ENCODE results near the gene NBPF26.
A peak's percentile ranks its signal among the peaks of the same experiment; 100 is the strongest.
"Not testable (repeated sequence)": the region's sequence is repeated elsewhere in the genome, so short reads cannot be mapped to it uniquely, and the experiment has no call there.

The NBPF26 gene

DNA sequence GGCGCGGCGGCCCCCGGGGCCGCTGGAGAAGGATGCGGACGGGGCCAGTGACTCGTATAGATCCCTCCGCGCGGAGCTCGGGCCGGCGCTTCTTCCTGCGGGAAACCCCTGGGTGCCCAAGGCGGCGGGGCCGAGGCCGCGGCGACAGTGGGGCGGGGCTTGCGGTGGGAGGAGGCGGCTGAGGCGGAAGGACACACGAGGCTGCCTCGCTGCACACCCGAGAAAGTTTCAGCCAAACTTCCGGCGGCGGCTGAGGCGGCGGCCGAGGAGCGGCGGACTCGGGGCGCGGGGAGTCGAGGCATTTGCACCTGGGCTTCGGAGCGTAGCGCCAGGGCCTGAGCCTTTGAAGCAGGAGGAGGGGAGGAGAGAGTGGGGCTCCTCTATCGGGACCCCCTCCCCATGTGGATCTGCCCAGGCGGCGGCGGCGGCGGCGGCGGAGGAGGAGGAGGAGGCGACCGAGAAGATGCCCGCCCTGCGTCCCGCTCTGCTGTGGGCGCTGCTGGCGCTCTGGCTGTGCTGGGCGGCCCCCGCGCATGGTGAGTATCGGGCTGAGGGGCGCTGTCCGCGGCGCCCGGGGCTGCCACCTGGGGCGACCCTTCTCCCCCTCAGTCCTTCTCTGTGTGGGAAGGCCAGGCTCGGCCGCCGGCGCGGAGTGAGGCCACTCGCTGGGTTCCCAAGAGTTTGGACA is at the start of gene NBPF26:
TSS of gene NBPF26 (plus strand) at position 231 of the 688 bp plus-strand sequence.
- not testable (repeated sequence) for DNase-seq

DNA sequence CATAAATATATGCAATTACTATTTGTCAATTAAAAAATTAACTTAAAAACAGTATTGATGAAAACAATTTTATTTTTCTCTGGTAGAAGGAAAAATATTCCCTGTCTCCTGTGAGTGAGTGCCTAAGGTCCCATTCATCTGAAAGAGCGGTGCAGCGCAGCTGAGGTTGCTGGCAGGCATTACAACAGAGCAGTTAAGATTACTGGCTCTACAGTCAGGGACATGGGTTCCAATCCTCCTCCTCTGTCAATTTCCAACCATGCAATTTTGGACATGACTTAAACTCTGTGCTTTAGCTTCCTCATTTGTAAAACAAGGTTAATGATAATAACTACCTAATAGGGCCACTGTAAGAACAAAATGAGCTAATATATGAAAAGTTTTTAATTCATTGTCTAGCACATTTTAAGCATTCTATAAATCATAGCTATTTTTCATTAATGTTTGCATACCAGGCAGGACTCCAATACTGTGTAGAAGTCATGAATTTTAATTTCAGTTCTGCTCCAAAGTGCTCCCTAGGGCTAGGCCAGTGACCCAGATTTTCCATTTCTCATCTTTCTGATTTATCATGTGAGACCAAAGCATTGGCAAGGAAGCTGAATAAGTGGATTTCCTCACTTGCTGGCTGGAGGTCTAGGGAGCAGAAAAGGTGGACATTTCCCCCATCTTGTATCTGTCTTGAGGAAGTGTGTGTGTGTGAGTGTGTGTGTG is 43.5 kb upstream of the NBPF26 start:
- not testable (repeated sequence) for DNase-seq

DNA sequence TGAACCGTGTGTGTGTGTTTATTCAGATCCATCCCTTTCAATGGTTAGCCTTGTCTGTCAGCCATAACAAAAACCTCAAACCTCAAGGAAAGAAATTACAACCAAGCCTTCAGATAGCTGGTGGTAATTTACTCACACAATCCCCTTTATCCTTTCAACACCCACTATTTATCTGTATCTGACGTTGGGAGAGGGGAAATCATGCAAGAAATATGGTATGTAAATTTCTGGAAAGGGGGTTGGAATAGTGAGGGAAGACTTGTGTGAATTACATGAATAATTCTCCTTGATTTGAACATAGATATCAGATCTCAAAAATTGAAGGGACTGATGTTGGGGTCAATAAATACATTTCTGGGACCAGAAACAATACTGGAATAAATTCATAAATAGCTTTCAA is 42.8 kb upstream of the NBPF26 start:
- not testable (repeated sequence) for DNase-seq

DNA sequence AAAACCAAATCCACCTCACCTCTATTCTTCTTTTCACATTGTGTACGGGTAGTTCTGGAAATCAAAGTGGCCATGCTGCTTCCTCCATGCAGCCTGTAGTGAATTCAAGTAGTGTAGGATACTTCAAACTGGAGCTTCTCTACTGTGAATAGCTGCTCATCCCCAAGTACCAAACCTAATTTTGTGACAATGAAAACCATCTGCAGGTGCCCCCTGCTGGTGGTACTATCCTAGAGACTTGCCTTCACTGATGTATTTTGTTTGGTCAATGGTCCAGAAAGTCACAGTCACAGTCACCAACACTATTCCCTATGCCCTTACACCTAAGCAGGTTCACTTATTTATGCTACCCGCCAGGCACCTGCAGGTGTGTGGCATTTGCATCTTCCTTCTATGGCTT is 39.3 kb upstream of the NBPF26 start:
- not testable (repeated sequence) for DNase-seq

DNA sequence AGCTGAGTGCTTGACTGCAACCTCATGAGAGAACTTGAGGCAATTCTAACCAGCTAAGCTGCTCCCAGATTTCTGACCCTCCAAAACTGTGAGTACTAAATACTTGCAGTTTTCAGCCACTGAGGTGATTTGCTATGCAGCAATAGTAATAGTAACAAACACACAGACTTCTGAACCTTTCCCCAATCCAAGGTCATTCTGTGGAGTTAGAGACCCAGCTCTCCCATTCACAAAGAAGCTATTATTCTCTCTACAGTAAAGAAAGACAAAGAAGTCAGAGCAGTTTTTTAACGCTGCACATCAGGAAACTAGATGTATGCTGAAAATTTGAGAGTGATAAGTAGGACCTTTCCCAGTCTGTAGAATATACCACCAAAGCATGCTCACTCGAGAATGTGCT is 38.1 kb upstream of the NBPF26 start:
- DNase-seq = not testable (repeated sequence)

DNA sequence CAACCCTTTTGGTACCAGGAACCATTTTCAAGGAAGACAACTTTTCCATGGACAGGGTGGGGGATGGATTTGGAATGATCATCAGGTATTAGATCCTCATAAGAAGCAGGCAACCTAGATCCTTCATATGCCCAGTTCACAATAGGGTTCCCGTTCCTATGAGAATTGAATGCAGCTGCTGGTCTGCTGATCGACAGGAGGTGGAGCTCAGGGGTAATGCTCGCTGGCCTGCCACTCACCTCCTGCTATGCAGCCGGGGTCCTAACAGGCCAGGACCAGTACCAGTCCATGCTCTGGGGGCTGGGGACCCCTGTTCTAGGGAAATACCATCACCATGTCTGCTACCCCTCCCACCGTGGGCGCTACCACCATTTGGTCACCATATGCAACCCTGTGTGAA is 36.5 kb upstream of the NBPF26 start:
- not testable (repeated sequence) for DNase-seq

DNA sequence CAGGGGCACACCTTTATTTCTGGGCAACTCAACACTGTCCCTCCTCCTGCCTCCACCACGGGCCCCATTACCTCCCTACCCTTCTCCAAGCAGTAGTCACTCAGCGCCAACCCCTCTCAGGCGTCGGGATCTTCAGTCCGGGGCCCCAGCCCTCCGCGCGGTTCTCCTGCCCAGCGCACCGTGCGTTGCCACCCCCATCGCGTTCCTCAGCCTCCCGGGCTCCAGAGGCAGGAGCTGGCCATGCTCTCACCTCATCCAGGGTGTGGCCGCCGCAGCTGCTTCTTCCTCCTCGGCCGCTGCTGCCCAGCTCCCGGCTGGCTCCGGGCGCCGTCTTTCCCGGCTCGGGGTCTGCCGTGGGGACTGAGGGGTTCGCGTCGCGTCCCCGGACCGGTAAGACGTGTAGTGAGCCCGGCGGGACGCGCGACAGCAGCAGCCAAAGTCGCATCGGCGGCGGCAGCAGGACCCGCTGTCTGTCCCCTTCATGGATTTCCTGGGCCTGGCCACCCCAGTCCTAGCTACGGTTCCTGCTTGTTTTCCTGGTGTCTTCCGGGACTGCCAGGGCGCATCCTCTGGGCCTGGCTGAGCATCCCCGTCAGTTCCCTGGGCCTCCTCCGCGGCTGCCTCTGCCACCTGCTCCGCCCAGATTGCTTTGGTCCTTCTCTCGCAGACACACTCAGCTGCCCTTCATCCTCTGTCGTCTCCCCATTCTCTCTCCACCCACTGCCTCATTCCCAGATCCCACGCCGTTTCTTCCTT is 22.8 kb upstream of the NBPF26 start:
- not testable (repeated sequence) for DNase-seq

DNA sequence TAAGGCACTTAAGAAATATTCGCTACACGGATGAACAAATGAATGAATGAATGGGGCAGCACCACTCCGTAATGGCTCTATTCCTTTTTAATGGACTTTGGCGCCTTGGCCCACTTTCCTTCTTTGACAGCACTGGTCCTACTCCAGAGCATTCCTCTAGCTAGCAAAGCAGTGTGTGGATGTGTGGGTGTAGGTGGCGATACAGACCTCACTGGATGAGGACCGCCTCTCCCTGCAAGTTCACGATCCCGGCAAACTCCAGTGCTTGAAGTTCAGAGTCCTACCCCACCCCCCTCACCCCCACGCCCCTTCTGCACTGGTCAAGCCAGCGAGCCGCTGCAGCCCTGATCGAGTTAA is 409 bp upstream of the NBPF26 start:
- DNase-seq = not testable (repeated sequence)

DNA sequence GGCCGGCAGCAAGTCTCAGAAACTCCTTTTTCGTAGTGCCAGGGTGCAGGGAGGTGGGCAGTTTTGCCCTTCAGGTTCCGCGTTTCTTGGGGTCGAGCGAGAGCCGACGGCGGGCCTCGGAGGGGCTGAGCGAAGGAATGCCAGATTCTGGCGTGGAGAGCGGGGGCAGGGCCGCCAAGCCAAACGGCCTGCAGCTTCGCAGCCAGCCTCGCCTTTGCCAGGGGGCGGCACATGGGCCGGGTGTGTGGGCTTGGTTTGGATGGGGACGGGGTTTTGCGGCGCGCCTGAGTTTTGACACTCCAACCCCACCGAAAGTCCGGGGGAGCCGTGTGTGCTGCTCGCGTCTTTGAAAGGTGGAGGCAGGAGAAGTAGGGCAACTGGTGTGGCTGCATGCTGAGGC is 762 bp downstream of the NBPF26 start:
- DNase-seq = not testable (repeated sequence)

DNA sequence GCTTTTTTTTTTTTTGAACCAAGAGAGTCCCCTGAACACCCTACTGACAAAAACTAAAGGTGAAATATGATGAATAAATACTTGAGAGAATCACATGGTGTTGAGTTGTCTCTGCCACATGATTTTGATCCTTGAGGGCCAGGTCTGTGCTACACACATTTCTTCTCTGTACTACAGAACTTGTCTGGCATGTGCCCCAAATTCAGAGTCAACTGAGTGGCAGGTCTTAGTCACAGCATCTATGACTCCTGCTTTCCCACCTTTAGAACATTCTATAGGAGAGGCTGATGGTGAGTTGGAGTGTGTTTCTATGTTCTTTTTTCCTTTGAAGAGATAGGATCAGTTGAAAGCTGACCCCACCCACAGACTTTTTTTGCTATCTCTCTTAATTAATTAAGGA is 5.1 kb downstream of the NBPF26 start:
- DNase-seq = not testable (repeated sequence)

DNA sequence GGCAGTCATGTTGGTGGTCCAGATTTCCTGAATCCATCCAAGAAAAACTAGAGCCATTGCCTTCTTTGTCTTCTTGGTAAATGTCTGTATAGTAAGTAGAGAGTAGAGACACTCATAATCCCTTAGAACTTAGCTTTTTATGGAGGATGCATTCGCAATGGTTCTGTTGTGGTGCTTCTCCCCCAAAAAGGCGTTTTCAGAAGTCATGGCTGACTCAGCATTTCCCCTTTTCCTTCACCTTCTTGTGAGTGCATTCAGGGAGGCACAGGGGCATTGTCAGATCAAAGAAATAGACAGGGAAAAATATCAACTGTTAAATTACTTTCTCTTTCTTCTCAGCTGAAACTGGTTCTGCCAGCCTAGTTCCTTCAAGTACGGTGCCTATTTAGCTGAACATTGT is 45.3 kb downstream of the NBPF26 start:
- not testable (repeated sequence) for DNase-seq

DNA sequence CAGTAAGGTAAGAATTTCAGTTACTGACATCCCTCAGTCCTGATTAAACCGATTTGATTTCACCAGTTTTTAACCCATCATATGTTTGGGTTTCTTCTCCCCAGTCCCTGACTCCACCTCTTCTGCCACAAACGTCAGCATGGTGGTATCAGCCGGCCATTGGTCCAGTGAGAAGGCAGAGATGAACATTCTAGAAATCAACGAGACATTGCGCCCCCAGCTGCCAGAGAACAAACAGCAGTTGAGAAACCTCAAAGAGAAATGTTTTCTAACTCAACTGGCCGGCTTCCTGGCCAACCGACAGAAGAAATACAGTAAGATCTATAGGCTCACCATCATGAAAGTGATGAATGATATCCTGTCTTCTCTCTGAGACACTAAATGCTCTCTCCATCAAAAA is 81.7 kb downstream of the NBPF26 start:
- DNase-seq = not testable (repeated sequence)

DNA sequence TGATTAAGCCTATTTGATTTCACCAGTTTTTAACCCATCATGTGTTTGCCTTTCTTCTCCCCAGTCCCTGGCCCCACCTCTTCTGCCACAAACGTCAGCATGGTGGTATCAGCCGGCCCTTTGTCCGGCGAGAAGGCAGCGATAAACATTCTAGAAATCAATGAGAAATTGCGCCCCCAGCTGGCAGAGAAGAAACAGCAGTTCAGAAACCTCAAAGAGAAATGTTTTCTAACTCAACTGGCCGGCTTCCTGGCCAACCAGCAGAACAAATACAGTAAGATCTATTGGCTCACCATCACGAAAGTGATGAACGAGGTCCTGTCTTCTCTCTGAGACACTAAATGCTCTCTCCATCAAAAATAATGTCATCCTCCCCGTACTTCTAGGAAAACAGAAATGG is 88.1 kb downstream of the NBPF26 start:
- DNase-seq = not testable (repeated sequence)

DNA sequence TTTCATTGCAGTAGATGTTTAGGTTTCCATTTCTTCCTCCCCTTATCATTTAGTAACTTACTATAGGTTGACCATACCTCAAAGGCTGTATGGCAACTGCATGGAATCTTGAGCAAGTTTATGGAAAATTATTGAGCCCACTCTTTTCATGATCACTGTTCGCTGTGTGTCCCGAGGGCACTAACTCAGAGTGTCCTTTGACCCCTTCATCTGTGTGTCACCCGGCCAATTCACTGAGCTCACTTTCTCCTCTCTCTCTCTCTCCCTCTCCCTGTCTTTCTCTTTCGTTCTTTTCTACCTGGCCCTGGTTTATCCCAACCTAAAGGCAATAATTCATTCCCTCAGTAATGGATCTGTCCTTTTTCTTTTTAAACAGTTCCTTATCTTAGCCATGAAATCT is 101.3 kb downstream of the NBPF26 start:
- not testable (repeated sequence) for DNase-seq

DNA sequence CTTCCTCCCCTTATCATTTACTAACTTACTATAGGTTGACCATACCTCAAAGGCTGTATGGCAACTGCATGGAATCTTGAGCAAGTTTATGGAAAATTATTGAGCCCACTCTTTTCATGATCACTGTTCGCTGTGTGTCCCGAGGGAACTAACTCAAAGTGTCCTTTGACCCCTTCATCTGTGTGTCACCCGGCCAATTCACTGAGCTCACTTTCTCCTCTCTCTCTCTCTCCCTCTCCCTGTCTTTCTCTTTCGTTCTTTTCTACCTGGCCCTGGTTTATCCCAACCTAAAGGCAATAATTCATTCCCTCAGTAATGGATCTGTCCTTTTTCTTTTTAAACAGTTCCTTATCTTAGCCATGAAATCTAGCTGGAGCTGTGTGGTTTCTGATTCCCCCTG is 102.9 kb downstream of the NBPF26 start:
- DNase-seq = not testable (repeated sequence)

DNA sequence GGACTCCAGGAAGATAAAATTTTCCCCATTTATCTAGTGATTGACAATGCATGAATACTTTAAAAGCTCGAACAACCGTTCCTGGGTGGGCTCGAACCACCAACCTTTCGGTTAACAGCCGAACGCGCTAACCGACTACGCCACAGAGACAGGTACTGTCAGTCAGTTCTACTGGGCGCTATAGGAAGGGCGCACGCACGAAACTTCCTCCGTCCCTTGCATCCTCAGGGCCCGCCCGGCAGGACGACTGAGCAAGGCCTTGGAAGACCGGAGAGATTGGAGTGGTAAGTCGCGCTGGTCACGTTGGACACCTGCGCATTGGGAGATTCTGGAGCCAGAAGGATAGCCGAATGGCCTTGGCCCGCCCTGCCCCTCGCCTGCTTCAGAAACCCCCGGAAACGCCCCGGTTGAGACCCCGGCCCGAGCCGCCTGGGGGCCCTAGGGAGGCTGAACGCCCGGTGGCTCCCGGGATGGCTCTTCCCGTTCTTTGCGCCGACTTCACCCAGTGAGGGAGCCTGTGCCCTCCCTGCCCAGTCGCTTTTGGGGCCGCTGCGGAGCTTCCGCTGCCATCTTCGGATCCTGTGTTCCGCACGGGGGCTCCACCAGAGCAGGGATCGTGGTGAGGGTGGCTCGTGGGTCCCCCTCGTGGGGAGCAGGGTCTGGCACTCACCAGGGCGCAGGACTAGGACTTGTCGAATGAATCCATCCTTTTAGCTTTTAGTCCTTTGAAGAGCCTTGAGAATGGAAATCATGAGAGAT is 120.6 kb downstream of the NBPF26 start:
- not testable (repeated sequence) for DNase-seq

DNA sequence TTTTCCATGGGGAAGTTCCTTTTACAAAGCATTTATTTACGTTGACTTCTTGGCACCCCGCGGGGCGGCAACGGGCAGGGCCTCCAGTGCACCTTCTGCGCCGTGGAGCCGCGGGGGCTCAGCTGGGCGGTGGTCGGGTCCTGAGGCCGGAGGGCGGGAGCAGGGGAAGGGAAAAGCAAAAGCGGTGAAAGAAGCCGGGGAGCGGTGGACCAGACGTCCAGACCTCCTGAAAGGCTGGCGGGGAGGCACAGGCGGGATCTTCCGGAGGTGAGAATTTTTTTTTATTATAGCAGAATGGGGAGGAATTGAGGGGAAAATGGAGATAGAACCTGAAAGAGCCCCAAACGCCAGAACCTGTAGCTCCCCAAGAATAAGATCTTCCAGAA is 121.2 kb downstream of the NBPF26 start:
- not testable (repeated sequence) for DNase-seq

DNA sequence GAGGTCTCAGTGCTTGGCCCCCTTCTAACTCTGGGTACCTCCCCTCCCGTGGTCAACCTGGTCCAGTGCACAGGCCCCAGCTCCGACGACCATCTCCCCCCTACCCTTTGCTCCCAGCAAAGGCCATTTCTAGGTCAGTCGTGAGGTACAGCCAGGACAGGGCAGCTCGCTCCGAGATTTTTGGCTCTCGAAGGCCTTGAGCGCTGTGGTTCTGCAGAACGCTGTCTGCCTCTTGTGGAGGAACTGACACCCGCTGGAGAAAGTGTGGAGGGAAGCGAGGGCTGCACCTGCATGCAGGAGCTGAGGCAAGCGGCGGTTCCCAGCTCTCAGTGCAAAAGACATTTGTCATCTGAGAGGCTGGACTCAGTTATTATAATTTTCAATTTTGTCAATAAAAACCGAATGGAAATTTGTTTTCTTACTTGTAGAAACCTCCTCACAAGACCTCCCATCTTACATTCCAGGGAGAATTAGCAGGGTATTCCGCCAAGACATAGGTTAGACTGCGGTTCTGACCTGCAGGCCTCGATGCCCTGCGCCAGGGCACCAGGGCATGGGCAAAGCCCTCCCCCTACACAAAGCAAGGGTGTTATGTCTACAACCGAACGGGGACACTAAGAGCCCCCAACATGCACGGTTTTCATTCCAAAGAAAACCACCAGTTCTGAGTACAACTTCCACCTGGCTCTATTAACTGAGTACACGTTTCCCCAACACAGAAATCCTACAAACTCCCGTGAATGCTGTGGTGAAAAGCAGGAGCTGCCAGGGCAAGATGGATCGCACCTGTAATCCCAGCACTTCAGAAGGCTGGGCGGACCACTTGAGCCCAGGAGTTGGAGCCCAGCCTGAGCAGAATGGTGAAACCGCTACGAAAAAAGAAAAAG is 125.9 kb downstream of the NBPF26 start:
- not testable (repeated sequence) for DNase-seq

DNA sequence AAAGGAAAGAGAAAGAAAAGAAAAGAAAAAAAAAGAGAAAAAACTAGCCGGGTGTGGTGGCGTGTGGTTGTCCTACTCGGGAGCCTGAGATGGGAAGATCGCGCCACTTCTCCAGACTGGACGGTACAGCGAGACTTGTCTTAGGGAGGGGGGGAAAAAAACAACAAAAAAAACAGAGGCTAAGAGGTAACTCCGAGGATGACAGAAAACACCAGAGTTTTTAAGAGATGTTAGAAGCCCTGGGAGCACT is 126.5 kb downstream of the NBPF26 start:
- DNase-seq = not testable (repeated sequence)

DNA sequence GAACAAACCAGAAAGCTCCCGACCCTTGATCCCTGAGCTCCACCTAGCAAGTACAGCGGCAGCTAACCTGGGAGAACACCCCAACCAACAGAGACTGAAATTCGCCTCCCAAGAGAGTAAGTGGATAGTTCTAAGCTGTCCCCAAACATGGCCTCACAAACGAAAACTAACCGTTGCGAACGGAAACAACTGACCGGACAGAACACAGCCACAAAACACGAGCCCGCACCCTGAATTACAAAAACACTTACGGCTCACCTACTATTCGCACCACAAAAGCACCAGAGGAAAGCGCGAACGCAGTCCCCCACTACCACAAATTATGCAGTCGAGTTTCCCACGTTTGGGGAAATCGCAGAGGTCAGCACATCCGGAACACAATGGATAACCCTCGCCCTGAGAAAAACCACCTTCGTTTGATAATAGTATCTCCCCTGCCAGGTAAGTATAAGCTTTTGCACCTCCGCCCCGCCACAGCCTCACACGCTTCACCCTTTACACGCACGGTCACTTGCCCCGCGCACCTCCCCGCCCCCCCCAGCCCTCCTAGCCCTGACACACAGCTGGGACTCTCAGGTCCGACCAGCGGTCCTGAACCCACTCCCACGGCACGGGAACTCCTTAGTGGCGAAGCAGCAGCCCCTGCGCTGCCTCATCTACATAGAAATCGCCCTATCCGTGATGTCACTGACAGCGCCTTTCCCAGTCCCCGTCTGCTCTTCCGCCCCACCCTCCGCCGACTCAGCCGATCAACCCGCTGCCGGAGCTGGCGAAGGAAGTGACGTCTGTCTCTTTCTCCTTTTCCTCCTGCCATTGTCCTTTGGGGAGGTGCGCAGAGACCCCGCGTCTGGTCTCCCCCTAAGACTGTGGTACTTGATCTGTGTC is 127.0 kb downstream of the NBPF26 start:
- DNase-seq = peak; percentile 38

DNA sequence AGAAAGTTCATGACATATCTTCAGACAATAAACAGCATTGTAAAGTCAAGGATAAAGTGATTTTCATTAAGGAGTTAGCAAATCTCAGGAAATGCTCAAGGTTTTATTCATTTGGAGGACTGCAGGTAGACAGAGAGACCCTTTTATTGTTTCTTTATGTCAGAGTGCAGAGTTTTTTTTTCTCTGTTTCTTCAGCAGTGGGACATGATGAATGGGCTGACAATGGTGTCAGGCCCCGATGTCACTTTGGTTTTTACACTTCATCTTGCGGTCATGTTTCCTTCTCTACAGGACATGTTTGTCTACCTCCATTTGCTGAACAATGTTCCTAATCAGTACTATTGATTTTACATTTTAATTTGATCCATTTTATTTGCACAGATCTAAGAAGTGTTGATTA is 134.4 kb downstream of the NBPF26 start:
- DNase-seq = not testable (repeated sequence)
